ENCODE results near the gene RAB10.
A peak's percentile ranks its signal among the peaks of the same experiment; 100 is the strongest.

Gene RAB10

GRCh38 chr2:26141145-26141769, 107.4 kb downstream of the RAB10 start:
- no peak for TF ChIP-seq CTCF (IDR thresholded peaks at IDR 0.05; ENCODE audit: control insufficient read depth, insufficient read depth, low read depth, low read length, missing control alignments)
- no peak for DNase-seq (ENCODE audit: low read depth)

DNA sequence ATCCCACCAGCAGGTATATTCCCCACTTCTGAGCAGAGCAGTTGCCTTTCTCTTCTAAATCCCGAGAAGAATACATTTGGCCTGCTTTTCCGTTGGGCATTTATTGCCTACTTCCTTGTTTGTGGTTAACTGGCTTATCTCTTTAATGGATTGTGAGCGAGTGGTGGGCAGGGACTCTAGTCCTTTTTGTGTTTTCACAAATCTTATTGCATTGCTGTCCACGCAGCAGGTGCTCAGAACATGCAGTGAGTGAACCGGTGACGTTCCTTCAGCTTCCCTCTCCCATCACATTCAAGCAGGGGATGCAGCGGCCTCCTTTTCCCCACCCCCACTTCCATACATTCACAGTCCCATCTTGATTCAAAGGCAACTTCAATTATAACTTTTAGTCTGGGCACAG, 110.1 kb downstream of the RAB10 start:
- no peak overlapping the region for H3K4me3 ChIP-seq (ENCODE audit: control insufficient read depth, low read depth, low read length)
- TF ChIP-seq CTCF (IDR thresholded peaks at IDR 0.05; ENCODE audit: control insufficient read depth, insufficient read depth, low read depth, low read length, missing control alignments) = no peak
- no peak for DNase-seq (ENCODE audit: low read depth)

More at GRCh38 chr2:26141145-26141769, 107.4 kb downstream of the RAB10 start:
- no peak overlapping the region for H3K4me3 ChIP-seq (ENCODE audit: control insufficient read depth, low read depth, low read length)

GRCh38 chr2:26144953-26145680, 111.2 kb downstream of the RAB10 start:
- peak; percentile 69 for TF ChIP-seq CTCF (IDR thresholded peaks at IDR 0.05; ENCODE audit: control insufficient read depth, insufficient read depth, low read depth, low read length, missing control alignments)
- peak; percentile 20 for DNase-seq (ENCODE audit: low read depth)
- H3K4me3 ChIP-seq (ENCODE audit: control insufficient read depth, low read depth, low read length) = no peak overlapping the region

- TF ChIP-seq CTCF (IDR thresholded peaks at IDR 0.05; ENCODE audit: control insufficient read depth, insufficient read depth, low read depth, low read length, missing control alignments) = no peak
- H3K4me3 ChIP-seq (ENCODE audit: control insufficient read depth, low read depth, low read length) = no peak overlapping the region
- no peak for DNase-seq (ENCODE audit: low read depth)
Observed at GRCh38 chr2:26148501-26148900, 114.6 kb downstream of the RAB10 start.

- no peak for TF ChIP-seq CTCF (IDR thresholded peaks at IDR 0.05; ENCODE audit: control insufficient read depth, insufficient read depth, low read depth, low read length, missing control alignments)
Observed at GRCh38 chr2:26150243-26150642, 116.4 kb downstream of the RAB10 start.

DNA sequence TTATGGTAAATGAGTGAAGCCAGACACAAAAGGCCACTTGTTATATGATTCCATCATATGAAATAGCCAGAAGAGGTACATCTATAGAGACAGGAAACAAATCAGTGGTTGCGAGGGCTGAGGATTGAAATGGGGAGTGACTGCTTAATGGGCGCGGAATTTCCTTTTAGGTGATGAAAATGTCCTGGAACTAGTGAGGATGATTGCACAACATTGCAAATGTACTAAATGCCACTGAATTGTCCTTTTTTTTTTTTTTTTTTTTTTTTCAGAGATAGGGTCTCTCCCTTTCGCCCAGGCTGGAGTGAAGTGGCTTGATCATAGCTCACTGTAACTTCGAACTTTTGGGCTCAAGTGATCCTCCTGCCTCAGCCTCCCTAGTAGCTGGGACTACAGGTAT, 123.7 kb downstream of the RAB10 start:
- no peak for TF ChIP-seq CTCF (IDR thresholded peaks at IDR 0.05; ENCODE audit: control insufficient read depth, insufficient read depth, low read depth, low read length, missing control alignments)
- no peak overlapping the region for H3K4me3 ChIP-seq (ENCODE audit: control insufficient read depth, low read depth, low read length)
- DNase-seq (ENCODE audit: low read depth) = no peak

More at GRCh38 chr2:26150243-26150642, 116.4 kb downstream of the RAB10 start:
- H3K4me3 ChIP-seq (ENCODE audit: control insufficient read depth, low read depth, low read length) = no peak overlapping the region
- DNase-seq (ENCODE audit: low read depth) = no peak
